IMR-90 (cell line): ENCODE data around the gene KCNMA1. TPM values are rescaled to one million over a fixed set of nuclear protein-coding genes. Genes with fewer than 3 reads are reported as not detected.

ENCODE experiments used
- ATAC-seq: fragments of 200-7000 bp; cut with Tn5 transposase; 2 replicates; pipeline ENCODE4 v1.9.1; 2020; ENCODE audit warnings: low read depth, mild to moderate bottlenecking, moderate library complexity
- BruUV-seq: library from RNA; stranded (reverse); fragments of 400-500 nt; replicated peaks from 2 replicates; lab custom pipeline; 2021; lab: Mats Ljungman, UMichigan
- CTCF ChIA-PET: fragments of 300-600 bp; formaldehyde crosslinking; extraction: SDS; loops from one replicate; lab custom pipeline; 2021; ENCODE audit warnings: antibody characterized with exemption; lab: Yijun Ruan, JAX
- POLR2A ChIA-PET: fragments of 300-600 bp; sonication (Branson Sonifier 250); formaldehyde crosslinking; loops from one replicate; lab custom pipeline; 2022; ENCODE audit warnings: antibody characterized with exemption; ENCODE audit not compliant: unreplicated experiment; lab: Charles Lee
- DNase-seq: peaks from one replicate; pipeline ENCODE4 v3.0.0; 2013
- H2AFZ ChIP-seq: replicated peaks from 2 replicates; pipeline ENCODE3; 2013; ENCODE audit warnings: low read length, mild to moderate bottlenecking; ENCODE audit not compliant: poor library complexity
- H2AK5ac ChIP-seq: 2 replicates; pipeline ENCODE4 v1.6.1; 2013; ENCODE audit warnings: low read depth, low read length, inconsistent platforms
- H2AK9ac ChIP-seq: replicated peaks from 2 replicates; pipeline ENCODE3; 2013; ENCODE audit warnings: mild to moderate bottlenecking, low read depth, low read length, moderate library complexity; ENCODE audit not compliant: poor library complexity
- H2BK120ac ChIP-seq: 2 replicates; pipeline ENCODE4 v1.6.1; 2013; ENCODE audit warnings: low read depth, low read length, inconsistent platforms
- H2BK15ac ChIP-seq: 3 replicates; pipeline ENCODE4 v1.6.1; 2013; ENCODE audit warnings: low read depth, low read length, inconsistent platforms
- H2BK20ac ChIP-seq: 2 replicates; pipeline ENCODE4 v1.6.1; 2013; ENCODE audit warnings: low read depth, mild to moderate bottlenecking, inconsistent platforms, low read length, moderate library complexity
- H2BK5ac ChIP-seq: 2 replicates; pipeline ENCODE4 v1.6.1; 2013; ENCODE audit warnings: mild to moderate bottlenecking, low read depth, low read length, inconsistent platforms; ENCODE audit not compliant: poor library complexity, severe bottlenecking
- H3K14ac ChIP-seq: replicated peaks from 2 replicates; pipeline ENCODE4 v1.6.1; 2013; ENCODE audit warnings: low read depth, low read length, inconsistent platforms
- H3K18ac ChIP-seq: 2 replicates; pipeline ENCODE4 v1.6.1; 2013; ENCODE audit warnings: low read depth, low read length, control low read depth
- H3K23ac ChIP-seq: 2 replicates; pipeline ENCODE4 v1.6.1; 2013; ENCODE audit warnings: low read depth, low read length, inconsistent platforms
- H3K27ac ChIP-seq: 2 replicates; pipeline ENCODE4 v1.5.1; 2013; ENCODE audit warnings: mild to moderate bottlenecking, control low read depth, low read length; ENCODE audit not compliant: insufficient read depth
- H3K27me3 ChIP-seq: 2 replicates; pipeline ENCODE4 v1.6.1; 2013; ENCODE audit warnings: low read length; ENCODE audit not compliant: control insufficient read depth, insufficient read depth
- H3K36me3 ChIP-seq: 2 replicates; pipeline ENCODE4 v1.6.1; 2013; ENCODE audit warnings: low read length, mixed read lengths; ENCODE audit not compliant: control insufficient read depth, insufficient read depth
- H3K4ac ChIP-seq: 2 replicates; pipeline ENCODE4 v1.6.1; 2013; ENCODE audit warnings: low read depth, low read length, inconsistent platforms
- H3K4me1 ChIP-seq: 2 replicates; pipeline ENCODE4 v1.6.1; 2013; ENCODE audit warnings: low read length, mixed read lengths; ENCODE audit not compliant: control insufficient read depth, insufficient read depth
- H3K4me2 ChIP-seq: 2 replicates; pipeline ENCODE4 v1.6.1; 2013; ENCODE audit warnings: low read depth, mild to moderate bottlenecking, control low read depth, low read length, moderate library complexity
- H3K4me3 ChIP-seq: 2 replicates; pipeline ENCODE4 v1.5.1; 2013; ENCODE audit warnings: low read depth, mild to moderate bottlenecking, control low read depth, low read length, moderate library complexity; ENCODE audit not compliant: insufficient read depth
- H3K56ac ChIP-seq: 2 replicates; pipeline ENCODE4 v1.6.1; 2013; ENCODE audit warnings: low read length, inconsistent platforms; ENCODE audit not compliant: insufficient read depth; ENCODE audit errors: extremely low read depth
- H3K79me1 ChIP-seq, 2 experiments: 2 replicates each; pipeline ENCODE4 v1.6.1; 2013; ENCODE audit warnings: low read length in 2 of 2, inconsistent platforms in 1 of 2, low read depth in 1 of 2
- H3K9ac ChIP-seq: 2 replicates; pipeline ENCODE4 v1.6.1; 2013; ENCODE audit warnings: low read depth, low read length, control low read depth
- H3K9me1 ChIP-seq: 2 replicates; pipeline ENCODE4 v1.6.1; 2013; ENCODE audit warnings: low read length, inconsistent platforms; ENCODE audit not compliant: insufficient read depth
- H3K9me3 ChIP-seq: 2 replicates; pipeline ENCODE4 v1.6.1; 2013; ENCODE audit warnings: low read length; ENCODE audit not compliant: control insufficient read depth, insufficient read depth
- H4K20me1 ChIP-seq: 2 replicates; pipeline ENCODE4 v1.6.1; 2013; ENCODE audit warnings: low read length, inconsistent platforms; ENCODE audit not compliant: insufficient read depth
- H4K5ac ChIP-seq: 2 replicates; pipeline ENCODE4 v1.6.1; 2013; ENCODE audit warnings: mild to moderate bottlenecking, low read depth, low read length, control low read depth
- H4K8ac ChIP-seq, 2 experiments: 2 replicates each; pipeline ENCODE4 v1.6.1; 2013; ENCODE audit warnings: low read depth in 2 of 2, low read length in 2 of 2, control low read depth in 1 of 2, inconsistent platforms in 1 of 2
- H4K91ac ChIP-seq: 2 replicates; pipeline ENCODE4 v1.6.1; 2013; ENCODE audit warnings: low read depth, low read length, inconsistent platforms; ENCODE audit not compliant: insufficient read depth
- BHLHE40 ChIP-seq: fragments of 150-350 bp; IDR thresholded peaks from 2 replicates; pipeline ENCODE4 v1.6.1; 2016; ENCODE audit warnings: mild to moderate bottlenecking, low read depth, low read length
- FOS ChIP-seq: fragments of 150-350 bp; IDR thresholded peaks from 2 replicates; pipeline ENCODE4 v1.6.1; 2016; ENCODE audit warnings: low read depth, low read length
- NFE2L2 ChIP-seq: fragments of 150-350 bp; IDR thresholded peaks from 2 replicates; pipeline ENCODE4 v1.6.1; 2016; ENCODE audit warnings: low read depth, mild to moderate bottlenecking, low read length
- RCOR1 ChIP-seq: IDR thresholded peaks from 2 replicates; pipeline ENCODE4 v1.6.1; 2012; ENCODE audit warnings: mild to moderate bottlenecking, low read length, improper control_type of control experiment; ENCODE audit not compliant: insufficient replicate concordance
- WGBS, 2 experiments: methylation state at CpG; one replicate each; pipeline versions ENCODE4 v1.1.5 to v1.1.7; 2013; ENCODE audit warnings: missing lambda C conversion rate in 2 of 2; ENCODE audit not compliant: insufficient read length in 1 of 2; ENCODE audit errors: extremely low coverage in 2 of 2; 5-methylcytosine and 5-hydroxymethylcytosine counted together
- dilution Hi-C: fragments of 300-500 bp; cut with HindIII; formaldehyde crosslinking; loops from one replicate; pipeline ENCODE4 v1.14.3; 2018; ENCODE audit warnings: low sequenced_read_pairs; ENCODE audit not compliant: unreplicated experiment
- in situ Hi-C: fragments of 300-500 bp; cut with MboI; formaldehyde crosslinking; loops from 3 replicates; pipeline ENCODE4 v1.14.3; 2019; ENCODE audit warnings: low sequenced_read_pairs, inconsistent platforms, mixed read lengths
- intact Hi-C: fragments of 100-400 bp; cut with micrococcal nuclease; formaldehyde crosslinking; loops from 2 replicates; pipeline ENCODE4 v1.10.0; 2022
- polyA plus RNA-seq, 3 experiments: library from polyadenylated mRNA; depleted of rRNA; stranded (reverse); fragments of >200 nt; gene quantifications; 2 replicates each; pipeline ENCODE4 v1.2.3, GENCODE V29; 2012; ENCODE audit warnings: low replicate concordance in 1 of 3
- total RNA-seq: library from RNA; depleted of rRNA; stranded (reverse); fragments of >200 nt; gene quantifications from 2 replicates; pipeline ENCODE4 v1.2.3, GENCODE V29; 2012

KCNMA1 gene
- total and polyA plus RNA-seq, 2 of the 4 experiments (the other 2 are of a cell fraction): 25.6 to 29.6 TPM

DNA sequence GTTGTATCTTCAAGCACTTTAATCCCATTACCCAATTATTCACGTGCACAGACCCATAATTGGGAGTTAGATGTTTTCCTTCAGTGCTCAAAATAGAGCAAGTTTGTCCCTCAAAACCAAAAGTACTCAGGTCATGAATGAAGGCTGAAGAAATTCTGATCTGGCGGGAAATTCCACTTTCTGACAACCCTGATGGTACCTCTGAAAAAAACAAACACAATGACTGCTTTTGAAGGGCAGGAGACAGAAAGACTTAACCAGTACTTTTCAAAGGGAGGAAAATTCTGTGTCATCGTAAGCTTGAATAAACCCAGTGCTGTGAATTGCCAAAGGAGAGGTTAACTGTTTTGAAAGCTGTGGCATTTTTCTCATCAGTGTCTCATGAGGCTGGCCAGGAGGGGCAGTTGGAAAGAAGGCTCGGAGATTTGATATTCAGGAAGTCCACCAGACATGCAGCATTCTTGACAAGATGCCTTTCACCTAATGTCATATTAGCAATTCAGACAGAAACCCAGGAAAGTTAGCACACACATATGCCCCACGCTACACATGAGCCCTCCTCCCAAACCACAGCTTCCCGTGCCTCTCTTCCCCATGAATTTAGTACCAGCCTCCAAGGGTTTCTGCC lies 347.0 kb downstream of the KCNMA1 start (continued):
- peak; percentile 61 for TF ChIP-seq RCOR1
- TF ChIP-seq BHLHE40: peak; percentile 90
- no peak for TF ChIP-seq NFE2L2

DNA sequence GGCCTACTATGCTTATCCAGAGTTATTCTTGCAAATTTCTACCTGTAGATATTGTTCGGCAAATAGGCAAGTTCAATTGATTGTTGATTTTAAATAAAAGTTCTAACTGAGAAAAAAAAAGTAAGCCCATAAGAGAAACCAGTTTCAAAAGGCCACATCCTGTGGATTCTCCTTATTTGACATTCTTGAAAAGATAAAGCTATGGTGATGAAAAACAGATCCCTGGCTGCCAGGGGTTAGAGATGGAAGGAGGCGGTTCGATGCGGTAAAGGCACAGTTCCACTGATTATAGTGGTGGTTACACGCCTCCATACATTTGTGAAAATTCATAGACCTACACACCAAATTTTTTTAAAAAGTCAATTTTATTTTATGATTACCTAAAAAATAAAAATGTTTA lies 347.8 kb downstream of the KCNMA1 start:
- Histone ChIP-seq H2AK5ac (peak overlapping the region; percentile 87), H3K14ac (peak overlapping the region; percentile 79), H2BK5ac (no peak overlapping the region), H3K27ac (no peak overlapping the region; the same call in 1 of the 2 replicates), H4K5ac (no peak overlapping the region), H4K8ac (peak overlapping the region in 1 of 2 experiments; percentile 62; a peak in 3 of 4 replicates), H4K91ac (peak overlapping the region; percentile 59), H3K4me1 (peaks cover 17% of the 10 kb centered on the region), H3K4ac (peak overlapping the region; percentile 87), H3K23ac (no peak overlapping the region), H3K56ac (no peak overlapping the region), H2BK15ac (peak overlapping the region; percentile 95; the same call in 2 of the 3 replicates), H3K4me2 (no peak overlapping the region), H2AK9ac (no peak overlapping the region), H3K27me3 (no peaks in the 10 kb centered on the region), H2BK20ac (peak overlapping the region; percentile 91; the same call in 1 of the 2 replicates), H3K79me1 (peaks cover 0 to 3% of the 10 kb centered on the region in 2 experiments; a peak in 1 of 4 replicates), H4K20me1 (no peaks in the 10 kb centered on the region), H3K9me1 (peaks cover 11% of the 10 kb centered on the region; the same call in 1 of the 2 replicates), H3K9ac (no peak overlapping the region), H2BK120ac (peak overlapping the region; percentile 85), H3K4me3 (no peak overlapping the region), H3K9me3 (no peaks in the 10 kb centered on the region), H2AFZ (no peak overlapping the region), H3K36me3 (no peaks in the 10 kb centered on the region), H3K18ac (no peak overlapping the region; the same call in 1 of the 2 replicates)
- ATAC-seq (no peak), DNase-seq (no peak)
- dilution Hi-C loops: no loop called here
- POLR2A ChIA-PET: no interaction called here
- intact Hi-C loops: loop anchor here (5.0 kb wide), 1 partner anchor 92 kb away; no protein-coding TSS in a partner anchor
- CTCF ChIA-PET: no interaction called here
- WGBS, 2 experiments: no CpG with 5 or more reads among the region's 5 CpGs
- no TSS peak for BruUV-seq
- TF ChIP-seq FOS: no peak
- in situ Hi-C loops: no loop called here
